HepG2 (cell line): ENCODE measurements around the gene RAB8A. TPM values are rescaled to one million over a fixed set of nuclear protein-coding genes. Genes with fewer than 3 reads are reported as not detected.
A peak's percentile ranks its signal among the peaks of the same experiment; 100 is the strongest.

Experiments used
- ARID2 ChIP-seq: sonication (generic); formaldehyde crosslinking; IDR thresholded peaks from 2 replicates; pipeline ENCODE4 v1.8.1; 2022; ENCODE audit warnings: mild to moderate bottlenecking, missing genetic modification reagents, borderline replicate concordance
- FOSL1 ChIP-seq: sonication (generic); formaldehyde crosslinking; IDR thresholded peaks from 2 replicates; pipeline ENCODE4 v1.9.0; 2021; ENCODE audit warnings: missing genetic modification reagents, borderline replicate concordance
- HNRNPUL1 ChIP-seq: fragments of 200-400 bp; formaldehyde crosslinking; IDR thresholded peaks from 2 replicates; pipeline ENCODE4 v1.6.1; 2017; ENCODE audit warnings: low read depth, mild to moderate bottlenecking, low read length, moderate library complexity
- KLF11 ChIP-seq: IDR thresholded peaks from 2 replicates; pipeline ENCODE4 v1.6.1; 2016; ENCODE audit warnings: missing compliant biosample characterization
- NPAS2 ChIP-seq: sonication (generic); formaldehyde crosslinking; IDR thresholded peaks from 2 replicates; pipeline ENCODE4 v1.8.0; 2022; ENCODE audit warnings: mild to moderate bottlenecking, missing genetic modification reagents, borderline replicate concordance
- PLRG1 ChIP-seq: fragments of 450-650 bp; conservative IDR thresholded peaks from 2 replicates; pipeline ENCODE4 v1.6.1; 2016
- SOX13 ChIP-seq, 3 experiments: fragments of 450-650 bp in 1 of 3; sonication (generic) in 1 of 3; formaldehyde crosslinking in 1 of 3; IDR thresholded peaks in 2 of 3; conservative IDR thresholded peaks in 1 of 3; 2 replicates each; pipeline versions ENCODE4 v1.5.0 to v1.6.1; 2016 to 2020; ENCODE audit warnings: antibody characterized with exemption in 1 of 3, mild to moderate bottlenecking in 1 of 3, missing compliant biosample characterization in 1 of 3, missing genetic modification reagents in 1 of 3, moderate library complexity in 1 of 3
- ZBTB38 ChIP-seq: sonication (generic); formaldehyde crosslinking; IDR thresholded peaks from 2 replicates; pipeline ENCODE4 v1.5.1; 2020; ENCODE audit warnings: mild to moderate bottlenecking, missing genetic modification reagents
- ZFX ChIP-seq: sonication (generic); formaldehyde crosslinking; IDR thresholded peaks from 2 replicates; pipeline ENCODE4 v1.4.0; 2020; ENCODE audit warnings: mild to moderate bottlenecking, low read depth, missing genetic modification reagents, moderate library complexity
- ZNF121 ChIP-seq: sonication (generic); formaldehyde crosslinking; IDR thresholded peaks from 2 replicates; pipeline ENCODE4 v1.5.0; 2020; ENCODE audit warnings: mild to moderate bottlenecking, missing genetic modification reagents
- ZNF260 ChIP-seq: sonication (generic); formaldehyde crosslinking; IDR thresholded peaks from 2 replicates; pipeline ENCODE4 v1.4.0; 2020; ENCODE audit warnings: missing genetic modification reagents, low read depth, mild to moderate bottlenecking, borderline replicate concordance
- ZNF367 ChIP-seq: sonication (generic); formaldehyde crosslinking; IDR thresholded peaks from 2 replicates; pipeline ENCODE4 v1.4.0; 2020; ENCODE audit warnings: missing genetic modification reagents, borderline replicate concordance
- ZNF674 ChIP-seq: sonication (generic); formaldehyde crosslinking; IDR thresholded peaks from 2 replicates; pipeline ENCODE4 v1.5.0; 2020; ENCODE audit warnings: low read depth, mild to moderate bottlenecking, missing genetic modification reagents
- ZNF703 ChIP-seq: sonication (generic); formaldehyde crosslinking; IDR thresholded peaks from 2 replicates; pipeline ENCODE4 v1.5.1; 2020; ENCODE audit warnings: missing genetic modification reagents, mild to moderate bottlenecking, moderate library complexity, borderline replicate concordance
- ZNF749 ChIP-seq: sonication (generic); formaldehyde crosslinking; IDR thresholded peaks from 2 replicates; pipeline ENCODE4 v1.8.0; 2022; ENCODE audit warnings: mild to moderate bottlenecking, missing genetic modification reagents, moderate library complexity, borderline replicate concordance
- polyA plus RNA-seq, 8 experiments: library from polyadenylated mRNA; depleted of rRNA in 3 of 8; stranded (reverse) in 7 of 8; unstranded in 1 of 8; fragments of >200 nt; fragmentation: Illumina TruSeq in 4 of 8; extraction: Trizol in 4 of 8; gene quantifications; 2 replicates each; pipeline versions ENCODE4 v1.2.1 to v1.2.3, GENCODE V29; 2011 to 2016; ENCODE audit warnings: low read depth in 4 of 8, missing spikeins in 1 of 8, mixed read lengths in 1 of 8; ENCODE audit not compliant: insufficient read depth in 1 of 8
- total RNA-seq, 5 experiments: library from RNA; depleted of rRNA; stranded (reverse); fragments of >200 nt; fragmentation: Illumina TruSeq; extraction: Trizol; gene quantifications; 2 replicates each; pipeline ENCODE4 v1.2.3, GENCODE V29; 2016; ENCODE audit warnings: low read depth in 1 of 5
- TF ChIP-seq, protein P1 (sequence below), 2 experiments: fragments of 450-650 bp in 1 of 2; sonication (generic) in 1 of 2; formaldehyde crosslinking in 1 of 2; IDR thresholded peaks; 2 replicates each; pipeline versions ENCODE4 v1.6.1 to v1.8.0; 2016 to 2022; ENCODE audit warnings: antibody characterized with exemption in 1 of 2, mild to moderate bottlenecking in 1 of 2, missing genetic modification reagents in 1 of 2
- TF ChIP-seq, protein P2 (sequence below): sonication (generic); formaldehyde crosslinking; IDR thresholded peaks from 2 replicates; pipeline ENCODE4 v1.4.0; 2020; ENCODE audit warnings: missing genetic modification reagents

RAB8A gene
- total and polyA plus RNA-seq, 2 of the 13 experiments (the other 11 are each of a cell fraction or from before 2014, with no cell fraction given) = 36.7 to 45.0 TPM

DNA sequence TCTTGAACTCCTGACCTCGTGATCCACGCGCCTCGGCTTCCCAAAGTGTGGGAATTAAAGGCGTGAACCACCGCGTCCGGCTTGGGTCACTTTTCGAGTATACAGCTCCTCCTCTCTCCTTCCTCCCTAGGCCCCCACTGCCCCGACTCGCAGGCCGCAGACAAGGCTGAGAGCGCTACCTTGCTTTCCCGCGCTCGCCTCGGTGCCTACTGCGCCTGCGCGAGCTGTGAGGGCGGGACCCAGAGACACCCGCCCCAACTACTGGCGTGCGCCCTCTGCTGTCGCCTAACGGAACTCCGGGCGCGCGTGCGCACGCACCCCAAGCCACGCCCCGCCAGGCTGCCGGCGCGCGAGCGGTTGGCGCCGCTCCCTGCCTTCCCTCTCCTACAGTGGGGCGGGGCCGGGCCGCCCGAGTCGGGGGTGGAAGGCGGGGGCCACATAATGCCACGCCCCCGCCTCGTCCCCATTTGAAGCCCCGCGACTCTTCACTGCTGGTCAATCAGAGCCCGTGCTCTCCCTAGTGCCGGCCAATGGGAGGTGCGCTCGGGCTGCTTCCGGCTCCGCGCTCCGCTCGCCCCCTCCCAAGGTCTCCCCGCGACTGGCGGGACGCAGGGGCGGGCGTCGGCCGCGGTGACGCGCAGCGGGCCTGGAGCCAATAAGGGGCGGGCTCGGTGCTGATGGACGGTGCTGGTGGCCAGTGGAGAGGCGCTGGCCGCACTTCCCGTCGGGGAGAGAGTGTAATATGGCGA is at the start of gene RAB8A (continued):
- TF ChIP-seq, protein P1, sequence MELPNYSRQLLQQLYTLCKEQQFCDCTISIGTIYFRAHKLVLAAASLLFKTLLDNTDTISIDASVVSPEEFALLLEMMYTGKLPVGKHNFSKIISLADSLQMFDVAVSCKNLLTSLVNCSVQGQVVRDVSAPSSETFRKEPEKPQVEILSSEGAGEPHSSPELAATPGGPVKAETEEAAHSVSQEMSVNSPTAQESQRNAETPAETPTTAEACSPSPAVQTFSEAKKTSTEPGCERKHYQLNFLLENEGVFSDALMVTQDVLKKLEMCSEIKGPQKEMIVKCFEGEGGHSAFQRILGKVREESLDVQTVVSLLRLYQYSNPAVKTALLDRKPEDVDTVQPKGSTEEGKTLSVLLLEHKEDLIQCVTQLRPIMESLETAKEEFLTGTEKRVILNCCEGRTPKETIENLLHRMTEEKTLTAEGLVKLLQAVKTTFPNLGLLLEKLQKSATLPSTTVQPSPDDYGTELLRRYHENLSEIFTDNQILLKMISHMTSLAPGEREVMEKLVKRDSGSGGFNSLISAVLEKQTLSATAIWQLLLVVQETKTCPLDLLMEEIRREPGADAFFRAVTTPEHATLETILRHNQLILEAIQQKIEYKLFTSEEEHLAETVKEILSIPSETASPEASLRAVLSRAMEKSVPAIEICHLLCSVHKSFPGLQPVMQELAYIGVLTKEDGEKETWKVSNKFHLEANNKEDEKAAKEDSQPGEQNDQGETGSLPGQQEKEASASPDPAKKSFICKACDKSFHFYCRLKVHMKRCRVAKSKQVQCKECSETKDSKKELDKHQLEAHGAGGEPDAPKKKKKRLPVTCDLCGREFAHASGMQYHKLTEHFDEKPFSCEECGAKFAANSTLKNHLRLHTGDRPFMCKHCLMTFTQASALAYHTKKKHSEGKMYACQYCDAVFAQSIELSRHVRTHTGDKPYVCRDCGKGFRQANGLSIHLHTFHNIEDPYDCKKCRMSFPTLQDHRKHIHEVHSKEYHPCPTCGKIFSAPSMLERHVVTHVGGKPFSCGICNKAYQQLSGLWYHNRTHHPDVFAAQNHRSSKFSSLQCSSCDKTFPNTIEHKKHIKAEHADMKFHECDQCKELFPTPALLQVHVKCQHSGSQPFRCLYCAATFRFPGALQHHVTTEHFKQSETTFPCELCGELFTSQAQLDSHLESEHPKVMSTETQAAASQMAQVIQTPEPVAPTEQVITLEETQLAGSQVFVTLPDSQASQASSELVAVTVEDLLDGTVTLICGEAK (IDR thresholded peaks at IDR 0.05) = no peak
- TF ChIP-seq, protein P1 (CRISPR knock-in tag; IDR thresholded peaks at IDR 0.05) = no peak
- no peak for TF ChIP-seq SOX13 (IDR thresholded peaks at IDR 0.05)
- peak in 1 of 2 experiments; percentile 8; a peak in 1 of 4 replicates for TF ChIP-seq SOX13 (CRISPR knock-in tag; conservative IDR thresholded peaks at IDR 0.05 in 1 of 2, IDR thresholded peaks at IDR 0.05 in 1 of 2)
- TF ChIP-seq ZBTB38 (CRISPR knock-in tag) = peak; percentile 68; the same call in 1 of the 2 replicates
- TF ChIP-seq KLF11 (CRISPR knock-in tag) = no peak
- no peak for TF ChIP-seq ZNF367 (CRISPR knock-in tag)
- TF ChIP-seq FOSL1 = no peak
- 0 out of 2 replicates have a peak, but pooled peaks have one; percentile 23 for TF ChIP-seq ARID2 (CRISPR knock-in tag)
- TF ChIP-seq ZNF749 = no peak
- no peak for TF ChIP-seq HNRNPUL1
- TF ChIP-seq ZNF703 = no peak
- TF ChIP-seq, protein P2, sequence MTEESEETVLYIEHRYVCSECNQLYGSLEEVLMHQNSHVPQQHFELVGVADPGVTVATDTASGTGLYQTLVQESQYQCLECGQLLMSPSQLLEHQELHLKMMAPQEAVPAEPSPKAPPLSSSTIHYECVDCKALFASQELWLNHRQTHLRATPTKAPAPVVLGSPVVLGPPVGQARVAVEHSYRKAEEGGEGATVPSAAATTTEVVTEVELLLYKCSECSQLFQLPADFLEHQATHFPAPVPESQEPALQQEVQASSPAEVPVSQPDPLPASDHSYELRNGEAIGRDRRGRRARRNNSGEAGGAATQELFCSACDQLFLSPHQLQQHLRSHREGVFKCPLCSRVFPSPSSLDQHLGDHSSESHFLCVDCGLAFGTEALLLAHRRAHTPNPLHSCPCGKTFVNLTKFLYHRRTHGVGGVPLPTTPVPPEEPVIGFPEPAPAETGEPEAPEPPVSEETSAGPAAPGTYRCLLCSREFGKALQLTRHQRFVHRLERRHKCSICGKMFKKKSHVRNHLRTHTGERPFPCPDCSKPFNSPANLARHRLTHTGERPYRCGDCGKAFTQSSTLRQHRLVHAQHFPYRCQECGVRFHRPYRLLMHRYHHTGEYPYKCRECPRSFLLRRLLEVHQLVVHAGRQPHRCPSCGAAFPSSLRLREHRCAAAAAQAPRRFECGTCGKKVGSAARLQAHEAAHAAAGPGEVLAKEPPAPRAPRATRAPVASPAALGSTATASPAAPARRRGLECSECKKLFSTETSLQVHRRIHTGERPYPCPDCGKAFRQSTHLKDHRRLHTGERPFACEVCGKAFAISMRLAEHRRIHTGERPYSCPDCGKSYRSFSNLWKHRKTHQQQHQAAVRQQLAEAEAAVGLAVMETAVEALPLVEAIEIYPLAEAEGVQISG = peak; percentile 63
- no peak for TF ChIP-seq ZNF260 (CRISPR knock-in tag)
- no peak for TF ChIP-seq ZNF674
- no peak for TF ChIP-seq ZNF121 (CRISPR knock-in tag)
- TF ChIP-seq NPAS2 (CRISPR knock-in tag) = no peak
- TF ChIP-seq PLRG1 = no peak
- peak; percentile 88 for TF ChIP-seq ZFX (CRISPR knock-in tag)
